CD14-positive monocyte (primary cell): ENCODE data around the gene CHFR. TPM values are rescaled to one million over a fixed set of nuclear protein-coding genes. Genes with fewer than 3 reads are reported as not detected.

Experiments
- DNase-seq, 3 donors: peaks; one replicate each; pipeline ENCODE4 v3.0.0-alpha.2; 2011 to 2022
- H2AFZ ChIP-seq: 2 replicates; pipeline ENCODE4 v1.6.0; 2012; ENCODE audit warnings: mild to moderate bottlenecking, low read depth, low read length, inconsistent platforms; ENCODE audit not compliant: insufficient read depth, poor library complexity, severe bottlenecking
- H3K27ac ChIP-seq, 2 donors: 1 replicate in 1 of 2; 2 replicates in 1 of 2; pipeline ENCODE4 v1.5.1; 2012 to 2013; ENCODE audit warnings: low read length in 2 of 2, control low read depth in 1 of 2, inconsistent platforms in 1 of 2, low read depth in 1 of 2, mild to moderate bottlenecking in 1 of 2
- H3K27me3 ChIP-seq, 2 donors: one replicate each; pipeline versions ENCODE4 v1.6.0 to v1.6.1; 2011 to 2013; ENCODE audit warnings: low read length in 2 of 2; ENCODE audit not compliant: control insufficient read depth in 2 of 2, insufficient read depth in 2 of 2
- H3K36me3 ChIP-seq, 2 donors: replicated peaks in 1 of 2; 1 replicate in 1 of 2; 2 replicates in 1 of 2; pipeline versions ENCODE4 v1.5.1 to v1.6.1; 2012 to 2013; ENCODE audit warnings: low read length in 2 of 2, control low read depth in 1 of 2, inconsistent platforms in 1 of 2, mild to moderate bottlenecking in 1 of 2; ENCODE audit not compliant: insufficient read depth in 2 of 2, control insufficient read depth in 1 of 2
- H3K4me1 ChIP-seq, 2 donors: 1 replicate in 1 of 2; 2 replicates in 1 of 2; pipeline versions ENCODE4 v1.5.1 to v1.6.1; 2012 to 2013; ENCODE audit warnings: low read length in 2 of 2, control low read depth in 1 of 2, inconsistent platforms in 1 of 2, mild to moderate bottlenecking in 1 of 2, moderate library complexity in 1 of 2; ENCODE audit not compliant: insufficient read depth in 2 of 2, control insufficient read depth in 1 of 2
- H3K4me2 ChIP-seq: replicated peaks from 2 replicates; pipeline ENCODE3; 2012; ENCODE audit warnings: low read length, moderate library complexity, mild to moderate bottlenecking; ENCODE audit not compliant: poor library complexity, severe bottlenecking; ENCODE audit errors: extremely low read depth
- H3K4me3 ChIP-seq, 3 experiments: fragments of 200-600 bp in 1 of 3; sonication (generic) in 1 of 3; replicated peaks in 1 of 3; 1 replicate in 2 of 3; 2 replicates in 1 of 3; pipeline ENCODE4 v1.5.1; 2011 to 2013; ENCODE audit warnings: low read length in 3 of 3, mild to moderate bottlenecking in 3 of 3, control low read depth in 2 of 3, low read depth in 2 of 3, inconsistent platforms in 1 of 3, moderate library complexity in 1 of 3
- H3K79me2 ChIP-seq: 2 replicates; pipeline ENCODE4 v1.6.0; 2012; ENCODE audit warnings: mild to moderate bottlenecking, control low read depth, inconsistent platforms, low read length, moderate library complexity; ENCODE audit not compliant: insufficient read depth
- H3K9ac ChIP-seq: 2 replicates; pipeline ENCODE4 v1.6.0; 2017; ENCODE audit warnings: low read length, mild to moderate bottlenecking; ENCODE audit not compliant: insufficient read depth, poor library complexity, severe bottlenecking
- H3K9me3 ChIP-seq, 2 donors: replicated peaks in 1 of 2; 1 replicate in 1 of 2; 2 replicates in 1 of 2; pipeline versions ENCODE4 v1.5.1 to v1.6.1; 2012 to 2013; ENCODE audit warnings: low read length in 2 of 2, control low read depth in 1 of 2; ENCODE audit not compliant: control insufficient read depth in 1 of 2, insufficient read depth in 1 of 2
- H4K20me1 ChIP-seq: 2 replicates; pipeline ENCODE4 v1.6.0; 2012; ENCODE audit warnings: mild to moderate bottlenecking, low read length, control low read depth, moderate library complexity; ENCODE audit not compliant: insufficient read depth
- H3K27ac Mint-ChIP-seq, 7 donors: one replicate each; pipeline ENCODE4 v1.8.0; 2020; ENCODE audit warnings: mild to moderate bottlenecking in 7 of 7, mixed read lengths in 7 of 7, moderate library complexity in 6 of 7, inconsistent platforms in 2 of 7
- H3K27me3 Mint-ChIP-seq, 3 donors: one replicate each; pipeline ENCODE4 v1.8.0; 2021 to 2022; ENCODE audit warnings: low read depth in 3 of 3, mild to moderate bottlenecking in 3 of 3, mixed read lengths in 3 of 3, moderate library complexity in 3 of 3, inconsistent platforms in 1 of 3
- H3K36me3 Mint-ChIP-seq, 2 donors: one replicate each; pipeline ENCODE4 v1.8.0; 2020; ENCODE audit warnings: mixed read lengths in 2 of 2, inconsistent platforms in 1 of 2, mild to moderate bottlenecking in 1 of 2
- H3K4me1 Mint-ChIP-seq: one replicate; pipeline ENCODE4 v1.8.0; 2020; ENCODE audit warnings: mild to moderate bottlenecking, mixed read lengths
- H3K4me3 Mint-ChIP-seq, 2 donors: one replicate each; pipeline ENCODE4 v1.8.0; 2020; ENCODE audit warnings: mild to moderate bottlenecking in 2 of 2, mixed read lengths in 2 of 2, moderate library complexity in 1 of 2
- H3K9me3 Mint-ChIP-seq, 7 donors: one replicate each; pipeline ENCODE4 v1.8.0; 2020 to 2022; ENCODE audit warnings: mixed read lengths in 7 of 7, mild to moderate bottlenecking in 6 of 7, moderate library complexity in 6 of 7, inconsistent platforms in 2 of 7
- CTCF ChIP-seq: fragments of 200-600 bp; IDR thresholded peaks from one replicate; pipeline ENCODE4 v1.8.0; 2022; ENCODE audit warnings: antibody characterized with exemption, mild to moderate bottlenecking
- WGBS: methylation state at CpG from one replicate; pipeline ENCODE4 v1.1.5; 2013; ENCODE audit warnings: missing lambda C conversion rate; ENCODE audit not compliant: insufficient coverage; 5-methylcytosine and 5-hydroxymethylcytosine counted together
- intact Hi-C, 2 donors: fragments of 100-400 bp; cut with micrococcal nuclease; formaldehyde crosslinking; loops; one replicate each; pipeline versions ENCODE4 v1.15.0 to v1.15.1; 2023
- polyA plus RNA-seq, 3 donors: library from polyadenylated mRNA; depleted of rRNA in 1 of 3; unstranded in 2 of 3; stranded (reverse) in 1 of 3; fragments of 300-500 nt in 2 of 3; fragments of >200 nt in 1 of 3; fragmentation: Illumina TruSeq in 2 of 3; gene quantifications; 1 replicate in 2 of 3; 2 replicates in 1 of 3; pipeline ENCODE4 v1.2.3, GENCODE V29; 2012 to 2021

CHFR gene
- polyA plus RNA-seq, 3 donors = 28.0 to 76.3 (median 39.3) TPM

- intact Hi-C loops = no loop called here
- H3K27ac ChIP-seq = no peak overlapping the region
- DNase-seq = no peak
- H3K4me2 ChIP-seq = no peak overlapping the region
- no peaks in the 10 kb centered on the region for H3K9me3 ChIP-seq
- H3K4me1 ChIP-seq = no peaks in the 10 kb centered on the region
- Mint-ChIP-seq H3K9me3 (peaks cover 0 to 3% (median 0%) of the 10 kb centered on the region in 7 donors), H3K4me1 (no peaks in the 10 kb centered on the region), H3K4me3 (no peak overlapping the region), H3K36me3 (peaks cover 82 to 98% of the 10 kb centered on the region in 2 donors), H3K27me3 (no peaks in the 10 kb centered on the region), H3K27ac (peak overlapping the region in 2 of 7 donors; percentile 26 to 40)
- no peak overlapping the region for H2AFZ ChIP-seq
- no peaks in the 10 kb centered on the region for H3K79me2 ChIP-seq
- peaks cover 5% of the 10 kb centered on the region for H4K20me1 ChIP-seq
- no peaks in the 10 kb centered on the region for H3K27me3 ChIP-seq
- peaks cover 93 to 97% of the 10 kb centered on the region in 2 donors for H3K36me3 ChIP-seq
- TF ChIP-seq CTCF = no peak
- H3K9ac ChIP-seq = no peak overlapping the region
- WGBS = 98% methylated on average over 18 of the region's 25 CpGs
- H3K4me3 ChIP-seq = no peak overlapping the region
Observed at GRCh38 chr12:132851465-132851864, 35.9 kb downstream of the CHFR start.

DNA sequence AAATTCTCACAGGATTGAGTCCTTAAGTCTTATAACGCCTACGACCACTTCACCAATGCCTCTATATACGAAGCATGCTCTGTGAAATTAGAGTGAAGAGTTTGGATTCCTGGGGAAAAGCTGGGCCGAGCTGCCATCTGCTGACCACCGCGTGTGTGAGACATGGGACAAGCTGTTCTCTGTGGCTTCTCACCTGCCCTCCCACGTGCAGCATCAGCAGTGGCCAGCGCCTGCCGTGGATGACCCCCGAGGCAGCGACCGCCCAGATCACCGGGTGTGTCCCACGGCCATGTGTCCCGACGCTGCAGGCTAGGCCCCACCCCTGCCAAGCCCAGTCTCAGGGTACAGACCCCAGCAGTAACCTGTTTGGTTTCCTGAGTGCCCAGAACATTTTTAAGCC, 37.1 kb downstream of the CHFR start:
- no peaks in the 10 kb centered on the region for H3K4me1 ChIP-seq
- no peaks in the 10 kb centered on the region for H3K4me1 Mint-ChIP-seq
- peak overlapping the region in 1 of 7 donors; percentile 7 for H3K27ac Mint-ChIP-seq
- no peak overlapping the region for H3K4me3 ChIP-seq
- peaks cover 0 to 3% (median 0%) of the 10 kb centered on the region in 7 donors for H3K9me3 Mint-ChIP-seq
- peaks cover 88 to 97% of the 10 kb centered on the region in 2 donors for H3K36me3 ChIP-seq
- no peaks in the 10 kb centered on the region for H3K27me3 ChIP-seq
- intact Hi-C loops = no loop called here
- peaks cover 80 to 97% of the 10 kb centered on the region in 2 donors for H3K36me3 Mint-ChIP-seq
- no peak overlapping the region for H3K4me3 Mint-ChIP-seq
- DNase-seq = no peak
- H3K9ac ChIP-seq = no peak overlapping the region
- no peaks in the 10 kb centered on the region for H3K27me3 Mint-ChIP-seq
- WGBS = 97% methylated on average over 13 of the region's 16 CpGs
- H4K20me1 ChIP-seq = peaks cover 5% of the 10 kb centered on the region
- no peak overlapping the region for H3K27ac ChIP-seq
- H3K9me3 ChIP-seq = no peaks in the 10 kb centered on the region
- no peak overlapping the region for H2AFZ ChIP-seq
- H3K79me2 ChIP-seq = no peaks in the 10 kb centered on the region
- no peak overlapping the region for H3K4me2 ChIP-seq
- no peak for TF ChIP-seq CTCF
